HepG2 (cell line): ENCODE measurements around the gene CAVIN1.

Experiments
- ADNP ChIP-seq: sonication (generic); formaldehyde crosslinking; IDR thresholded peaks from 2 replicates; pipeline ENCODE4 v1.4.0; 2020; ENCODE audit warnings: missing genetic modification reagents
- LRRFIP1 ChIP-seq: sonication (generic); formaldehyde crosslinking; conservative IDR thresholded peaks from 2 replicates; pipeline ENCODE4 v1.4.0; 2020; ENCODE audit warnings: missing genetic modification reagents
- MXI1 ChIP-seq: IDR thresholded peaks from 3 replicates; pipeline ENCODE4 v1.6.1; 2012; ENCODE audit warnings: low read depth, low read length, inconsistent platforms, borderline replicate concordance
- SP140L ChIP-seq: sonication (generic); formaldehyde crosslinking; IDR thresholded peaks from 2 replicates; pipeline ENCODE4 v1.4.0; 2020; ENCODE audit warnings: missing genetic modification reagents, borderline replicate concordance
- TBP ChIP-seq: sonication (generic); formaldehyde crosslinking; IDR thresholded peaks from 2 replicates; pipeline ENCODE4 v1.5.0; 2020; ENCODE audit warnings: missing genetic modification reagents
- TCF12 ChIP-seq, 2 experiments: fragments of 450-650 bp in 1 of 2; sonication (generic) in 1 of 2; formaldehyde crosslinking in 1 of 2; IDR thresholded peaks; 2 replicates each; pipeline versions ENCODE4 v1.6.1 to v1.8.0; 2017 to 2022; ENCODE audit warnings: antibody characterized with exemption in 1 of 2, mild to moderate bottlenecking in 1 of 2, missing genetic modification reagents in 1 of 2, moderate library complexity in 1 of 2
- TCF7L2 ChIP-seq: IDR thresholded peaks from 2 replicates; pipeline ENCODE4 v1.6.1; 2011; ENCODE audit warnings: mild to moderate bottlenecking, low read depth, low read length, moderate library complexity
- TFDP1 ChIP-seq: IDR thresholded peaks from 2 replicates; pipeline ENCODE4 v1.6.1; 2016; ENCODE audit warnings: missing compliant biosample characterization, missing genetic modification reagents, borderline replicate concordance
- ZNF740 ChIP-seq: sonication (generic); formaldehyde crosslinking; IDR thresholded peaks from 2 replicates; pipeline ENCODE4 v1.4.0; 2020; ENCODE audit warnings: missing genetic modification reagents
- TF ChIP-seq, protein P1 (sequence below): sonication (generic); formaldehyde crosslinking; IDR thresholded peaks from 2 replicates; pipeline ENCODE4 v1.4.0; 2020; ENCODE audit warnings: missing genetic modification reagents
- TF ChIP-seq, protein P2 (sequence below): sonication (generic); formaldehyde crosslinking; IDR thresholded peaks from 2 replicates; pipeline ENCODE4 v1.5.0; 2020; ENCODE audit warnings: mild to moderate bottlenecking, missing genetic modification reagents, moderate library complexity
- TF ChIP-seq, protein P3 (sequence below): sonication (generic); formaldehyde crosslinking; IDR thresholded peaks from 2 replicates; pipeline ENCODE4 v1.5.1; 2020; ENCODE audit warnings: missing genetic modification reagents, mild to moderate bottlenecking, borderline replicate concordance
- TF ChIP-seq, protein P4 (sequence below): fragments of 450-650 bp; IDR thresholded peaks from 2 replicates; pipeline ENCODE4 v1.6.1; 2017; ENCODE audit warnings: mild to moderate bottlenecking

- TF ChIP-seq TBP (CRISPR knock-in tag) (no peak), ADNP (CRISPR knock-in tag) (no peak), ZNF740 (CRISPR knock-in tag) (no peak), LRRFIP1 (CRISPR knock-in tag) (no peak), TCF7L2 (no peak), TFDP1 (CRISPR knock-in tag) (no peak), SP140L (CRISPR knock-in tag) (no peak), TCF12 (IDR thresholded peaks at IDR 0.05) (no peak), TCF12 (CRISPR knock-in tag; IDR thresholded peaks at IDR 0.05) (no peak), MXI1 (no peak)
- TF ChIP-seq, protein P1, sequence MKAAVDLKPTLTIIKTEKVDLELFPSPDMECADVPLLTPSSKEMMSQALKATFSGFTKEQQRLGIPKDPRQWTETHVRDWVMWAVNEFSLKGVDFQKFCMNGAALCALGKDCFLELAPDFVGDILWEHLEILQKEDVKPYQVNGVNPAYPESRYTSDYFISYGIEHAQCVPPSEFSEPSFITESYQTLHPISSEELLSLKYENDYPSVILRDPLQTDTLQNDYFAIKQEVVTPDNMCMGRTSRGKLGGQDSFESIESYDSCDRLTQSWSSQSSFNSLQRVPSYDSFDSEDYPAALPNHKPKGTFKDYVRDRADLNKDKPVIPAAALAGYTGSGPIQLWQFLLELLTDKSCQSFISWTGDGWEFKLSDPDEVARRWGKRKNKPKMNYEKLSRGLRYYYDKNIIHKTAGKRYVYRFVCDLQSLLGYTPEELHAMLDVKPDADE (CRISPR knock-in tag) = no peak
- TF ChIP-seq, protein P2, sequence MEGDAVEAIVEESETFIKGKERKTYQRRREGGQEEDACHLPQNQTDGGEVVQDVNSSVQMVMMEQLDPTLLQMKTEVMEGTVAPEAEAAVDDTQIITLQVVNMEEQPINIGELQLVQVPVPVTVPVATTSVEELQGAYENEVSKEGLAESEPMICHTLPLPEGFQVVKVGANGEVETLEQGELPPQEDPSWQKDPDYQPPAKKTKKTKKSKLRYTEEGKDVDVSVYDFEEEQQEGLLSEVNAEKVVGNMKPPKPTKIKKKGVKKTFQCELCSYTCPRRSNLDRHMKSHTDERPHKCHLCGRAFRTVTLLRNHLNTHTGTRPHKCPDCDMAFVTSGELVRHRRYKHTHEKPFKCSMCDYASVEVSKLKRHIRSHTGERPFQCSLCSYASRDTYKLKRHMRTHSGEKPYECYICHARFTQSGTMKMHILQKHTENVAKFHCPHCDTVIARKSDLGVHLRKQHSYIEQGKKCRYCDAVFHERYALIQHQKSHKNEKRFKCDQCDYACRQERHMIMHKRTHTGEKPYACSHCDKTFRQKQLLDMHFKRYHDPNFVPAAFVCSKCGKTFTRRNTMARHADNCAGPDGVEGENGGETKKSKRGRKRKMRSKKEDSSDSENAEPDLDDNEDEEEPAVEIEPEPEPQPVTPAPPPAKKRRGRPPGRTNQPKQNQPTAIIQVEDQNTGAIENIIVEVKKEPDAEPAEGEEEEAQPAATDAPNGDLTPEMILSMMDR = no peak
- TF ChIP-seq, protein P3, sequence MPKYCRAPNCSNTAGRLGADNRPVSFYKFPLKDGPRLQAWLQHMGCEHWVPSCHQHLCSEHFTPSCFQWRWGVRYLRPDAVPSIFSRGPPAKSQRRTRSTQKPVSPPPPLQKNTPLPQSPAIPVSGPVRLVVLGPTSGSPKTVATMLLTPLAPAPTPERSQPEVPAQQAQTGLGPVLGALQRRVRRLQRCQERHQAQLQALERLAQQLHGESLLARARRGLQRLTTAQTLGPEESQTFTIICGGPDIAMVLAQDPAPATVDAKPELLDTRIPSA (CRISPR knock-in tag) = no peak
- TF ChIP-seq, protein P4, sequence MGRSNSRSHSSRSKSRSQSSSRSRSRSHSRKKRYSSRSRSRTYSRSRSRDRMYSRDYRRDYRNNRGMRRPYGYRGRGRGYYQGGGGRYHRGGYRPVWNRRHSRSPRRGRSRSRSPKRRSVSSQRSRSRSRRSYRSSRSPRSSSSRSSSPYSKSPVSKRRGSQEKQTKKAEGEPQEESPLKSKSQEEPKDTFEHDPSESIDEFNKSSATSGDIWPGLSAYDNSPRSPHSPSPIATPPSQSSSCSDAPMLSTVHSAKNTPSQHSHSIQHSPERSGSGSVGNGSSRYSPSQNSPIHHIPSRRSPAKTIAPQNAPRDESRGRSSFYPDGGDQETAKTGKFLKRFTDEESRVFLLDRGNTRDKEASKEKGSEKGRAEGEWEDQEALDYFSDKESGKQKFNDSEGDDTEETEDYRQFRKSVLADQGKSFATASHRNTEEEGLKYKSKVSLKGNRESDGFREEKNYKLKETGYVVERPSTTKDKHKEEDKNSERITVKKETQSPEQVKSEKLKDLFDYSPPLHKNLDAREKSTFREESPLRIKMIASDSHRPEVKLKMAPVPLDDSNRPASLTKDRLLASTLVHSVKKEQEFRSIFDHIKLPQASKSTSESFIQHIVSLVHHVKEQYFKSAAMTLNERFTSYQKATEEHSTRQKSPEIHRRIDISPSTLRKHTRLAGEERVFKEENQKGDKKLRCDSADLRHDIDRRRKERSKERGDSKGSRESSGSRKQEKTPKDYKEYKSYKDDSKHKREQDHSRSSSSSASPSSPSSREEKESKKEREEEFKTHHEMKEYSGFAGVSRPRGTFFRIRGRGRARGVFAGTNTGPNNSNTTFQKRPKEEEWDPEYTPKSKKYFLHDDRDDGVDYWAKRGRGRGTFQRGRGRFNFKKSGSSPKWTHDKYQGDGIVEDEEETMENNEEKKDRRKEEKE = no peak
Observed at GRCh38 chr17:42410319-42410685, 12.8 kb downstream of the CAVIN1 start.
